HL-60 (cell line): ENCODE measurements around the gene RAB31.

Source experiments
- CTCF ChIP-seq: IDR thresholded peaks from one replicate; pipeline ENCODE4 v1.5.1; 2011; ENCODE audit warnings: low read length, control low read depth, inconsistent platforms; ENCODE audit not compliant: insufficient read depth
- GABPA ChIP-seq: IDR thresholded peaks from 2 replicates; pipeline ENCODE4 v1.6.1; 2012; ENCODE audit warnings: low read depth
- POLR2AphosphoS5 ChIP-seq: IDR thresholded peaks from 2 replicates; pipeline ENCODE4 v1.6.1; 2012; ENCODE audit warnings: low read depth
- REST ChIP-seq: IDR thresholded peaks from 2 replicates; pipeline ENCODE4 v1.6.1; 2012; ENCODE audit warnings: low read depth; ENCODE audit not compliant: insufficient replicate concordance
- SPI1 ChIP-seq: IDR thresholded peaks from 2 replicates; pipeline ENCODE4 v1.6.1; 2012; ENCODE audit warnings: low read depth, mild to moderate bottlenecking, borderline replicate concordance

DNA sequence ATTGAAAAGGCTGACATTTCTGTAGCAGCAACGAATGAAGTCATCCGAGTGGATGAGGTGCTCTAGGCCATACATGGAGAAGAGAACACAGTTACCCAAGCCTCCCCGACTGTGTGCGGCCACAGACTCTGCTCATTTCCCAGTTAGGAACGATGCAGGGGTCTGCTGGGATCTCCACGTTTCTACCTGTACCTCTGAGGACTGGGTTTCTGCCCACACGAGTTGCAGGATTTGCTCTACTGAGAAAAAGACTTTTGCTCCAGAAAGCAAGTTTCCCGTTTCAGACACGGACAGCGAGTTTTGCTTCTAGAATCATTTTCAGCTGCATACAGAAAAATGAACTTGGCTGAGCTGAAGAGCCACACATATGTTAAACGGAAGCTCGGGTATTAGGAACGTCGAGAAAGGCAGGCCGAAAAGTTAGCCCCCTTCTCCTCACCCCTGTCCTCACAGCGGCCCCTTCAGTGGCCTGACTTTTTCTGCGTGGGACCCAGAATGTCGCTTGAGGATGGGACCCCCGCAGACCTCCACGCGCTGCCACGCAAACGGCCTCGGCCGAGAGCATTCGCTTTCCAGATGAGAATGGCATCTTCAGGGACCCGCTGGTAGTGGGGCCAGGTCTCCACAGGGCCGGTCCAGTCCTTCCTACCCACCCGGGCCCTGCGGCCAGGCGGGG is 582 bp upstream of the RAB31 start:
- TF ChIP-seq CTCF: no peak
- no peak for TF ChIP-seq POLR2AphosphoS5
- TF ChIP-seq GABPA: no peak
- no peak for TF ChIP-seq REST
- TF ChIP-seq SPI1: no peak
